Common myeloid progenitor, CD34-positive (primary cell): Measurements from ENCODE around the gene SCAPER.

ENCODE experiments used
- CTCF ChIA-PET: fragments of 350-600 bp; sonication (Branson Sonifier 250); formaldehyde crosslinking; loops from one replicate; lab custom pipeline; 2021; ENCODE audit warnings: antibody characterized with exemption; lab: Charles Lee
- POLR2A ChIA-PET: fragments of 350-600 bp; sonication (Branson Sonifier 250); formaldehyde crosslinking; loops from one replicate; lab custom pipeline; 2021; ENCODE audit warnings: antibody characterized with exemption; lab: Charles Lee
- DNase-seq, 3 donors: peaks; one replicate each; pipeline versions ENCODE4 v3.0.0 to v3.0.0-alpha.2; 2013
- H3K27ac ChIP-seq, 2 experiments: 1 replicate in 1 of 2; 2 replicates in 1 of 2; pipeline ENCODE4 v1.7.0; 2013; ENCODE audit warnings: inconsistent platforms in 2 of 2, low read length in 2 of 2, mild to moderate bottlenecking in 2 of 2, low read depth in 1 of 2, moderate library complexity in 1 of 2; ENCODE audit not compliant: severe bottlenecking in 2 of 2, insufficient read depth in 1 of 2, poor library complexity in 1 of 2
- H3K27me3 ChIP-seq, 5 experiments: replicated peaks in 2 of 5; 1 replicate in 3 of 5; 2 replicates in 2 of 5; pipeline versions ENCODE4 v1.6.1 to v1.7.0; 2013; ENCODE audit warnings: low read length in 4 of 5, mild to moderate bottlenecking in 2 of 5, moderate library complexity in 2 of 5, inconsistent platforms in 1 of 5; ENCODE audit not compliant: insufficient read depth in 5 of 5, control insufficient read depth in 4 of 5
- H3K36me3 ChIP-seq, 4 experiments: 1 replicate in 2 of 4; 2 replicates in 2 of 4; pipeline versions ENCODE4 v1.6.1 to v1.7.0; 2013; ENCODE audit warnings: low read length in 3 of 4, control low read depth in 1 of 4, mild to moderate bottlenecking in 1 of 4; ENCODE audit not compliant: control insufficient read depth in 4 of 4, insufficient read depth in 4 of 4
- H3K4me1 ChIP-seq, 4 experiments: 1 replicate in 3 of 4; 2 replicates in 1 of 4; pipeline versions ENCODE4 v1.6.1 to v1.7.1; 2013; ENCODE audit warnings: low read length in 3 of 4, mild to moderate bottlenecking in 3 of 4, control low read depth in 1 of 4, inconsistent platforms in 1 of 4, moderate library complexity in 1 of 4; ENCODE audit not compliant: control insufficient read depth in 4 of 4, insufficient read depth in 4 of 4; ENCODE audit errors: control extremely low read depth in 1 of 4
- H3K4me3 ChIP-seq, 7 experiments: 1 replicate in 4 of 7; 2 replicates in 3 of 7; pipeline versions ENCODE4 v1.5.1 to v1.7.0; 2013; ENCODE audit warnings: mild to moderate bottlenecking in 7 of 7, low read length in 6 of 7, moderate library complexity in 6 of 7, inconsistent platforms in 2 of 7, low read depth in 2 of 7, control low read depth in 1 of 7; ENCODE audit not compliant: insufficient read depth in 4 of 7, control insufficient read depth in 1 of 7; ENCODE audit errors: extremely low read depth in 1 of 7
- H3K9me3 ChIP-seq, 5 experiments: 1 replicate in 4 of 5; 2 replicates in 1 of 5; pipeline versions ENCODE4 v1.6.1 to v1.7.1; 2013; ENCODE audit warnings: low read length in 4 of 5, mild to moderate bottlenecking in 2 of 5, inconsistent platforms in 1 of 5, low read depth in 1 of 5, moderate library complexity in 1 of 5; ENCODE audit not compliant: control insufficient read depth in 4 of 5, insufficient read depth in 2 of 5; ENCODE audit errors: control extremely low read depth in 1 of 5
- WGBS: methylation state at CpG from one replicate; pipeline ENCODE4 v1.1.5; 2013; ENCODE audit not compliant: insufficient coverage; 5-methylcytosine and 5-hydroxymethylcytosine counted together

Gene SCAPER

GRCh38 chr15:76336254-76337058 lies 568.7 kb downstream of the SCAPER start, which contains the start of gene ISL2:
Gene ISL2, plus strand, starts transcription at chr15:76336773. Its CDS starts 111 bp downstream, at chr15:76336884.
- H3K4me1 ChIP-seq = peaks cover 0 to 60% (median 57%) of the 10 kb centered on the region in 4 experiments
- DNase-seq = peak in 2 of 3 donors; percentile 56 to 61
- POLR2A ChIA-PET = no interaction called here
- H3K27ac ChIP-seq = peak within 1 kb of the TSS in 1 of 2 experiments; percentile 54
- CTCF ChIA-PET = interaction anchor here (0.6 to 9.0 kb wide), 4 partner anchors 9 to 101 kb away, joined by 3 to 55 read pairs (median 16); no protein-coding TSS in a partner anchor
- H3K4me3 ChIP-seq = peak within 1 kb of the TSS in 5 of 7 experiments; percentile 7 to 47 (median 34)
- H3K9me3 ChIP-seq = no peaks in the 10 kb centered on the region
- peaks cover 10 to 89% (median 64%) of the 10 kb centered on the region in 5 experiments for H3K27me3 ChIP-seq
- no peaks in the 10 kb centered on the region for H3K36me3 ChIP-seq
- WGBS = 3% methylated on average over 31 of the region's 40 CpGs

- ChIA-PET POLR2A (no interaction called here), CTCF (interaction anchor here (0.6 to 9.0 kb wide), 4 partner anchors 10 to 100 kb away, joined by 3 to 55 read pairs (median 16); no protein-coding TSS in a partner anchor)
- peak overlapping the region in 4 of 7 experiments; percentile 20 to 47 (median 36) for H3K4me3 ChIP-seq
- DNase-seq = peak in 2 of 3 donors; percentile 69 to 71
- H3K9me3 ChIP-seq = no peaks in the 10 kb centered on the region
- no peaks in the 10 kb centered on the region for H3K36me3 ChIP-seq
- WGBS = 6% methylated on average over 20 of the region's 39 CpGs
- H3K27me3 ChIP-seq = peaks cover 10 to 80% (median 62%) of the 10 kb centered on the region in 5 experiments
- peaks cover 0 to 51% (median 48%) of the 10 kb centered on the region in 4 experiments for H3K4me1 ChIP-seq
- no peak overlapping the region for H3K27ac ChIP-seq
Observed at GRCh38 chr15:76335307-76336253, 569.6 kb downstream of the SCAPER start.

GRCh38 chr15:76334438-76335306 lies 570.5 kb downstream of the SCAPER start:
- 26% methylated on average over 39 of the region's 44 CpGs for WGBS
- Histone ChIP-seq H3K4me3 (peak overlapping the region in 2 of 7 experiments; percentile 17 to 47), H3K4me1 (peaks cover 0 to 42% (median 39%) of the 10 kb centered on the region in 4 experiments), H3K27me3 (peaks cover 10 to 78% (median 58%) of the 10 kb centered on the region in 5 experiments), H3K27ac (no peak overlapping the region), H3K36me3 (no peaks in the 10 kb centered on the region), H3K9me3 (no peaks in the 10 kb centered on the region)
- ChIA-PET POLR2A (no interaction called here), CTCF (interaction anchor here (1.0 to 9.0 kb wide), 7 partner anchors 11 to 147 kb away, joined by 3 to 55 read pairs (median 4); no protein-coding TSS in a partner anchor)
- no peak for DNase-seq

GRCh38 chr15:76333720-76334437 lies 571.3 kb downstream of the SCAPER start:
- peaks cover 0 to 38% (median 35%) of the 10 kb centered on the region in 4 experiments for H3K4me1 ChIP-seq
- CTCF ChIA-PET = interaction anchor here (1.0 to 9.0 kb wide), 8 partner anchors 11 to 534 kb away, joined by 3 to 55 read pairs (median 4); no protein-coding TSS in a partner anchor
- H3K4me3 ChIP-seq = no peak overlapping the region
- H3K27me3 ChIP-seq = peaks cover 9 to 74% (median 52%) of the 10 kb centered on the region in 5 experiments
- H3K36me3 ChIP-seq = no peaks in the 10 kb centered on the region
- POLR2A ChIA-PET = no interaction called here
- no peak overlapping the region for H3K27ac ChIP-seq
- peak in 2 of 3 donors; percentile 28 to 38 for DNase-seq
- H3K9me3 ChIP-seq = no peaks in the 10 kb centered on the region
- 48% methylated on average over 8 of the region's 9 CpGs for WGBS

GRCh38 chr15:76333309-76333708 lies 571.8 kb downstream of the SCAPER start:
- no peak for DNase-seq
- 100% methylated on average over 1 of the region's 1 CpG for WGBS
- Histone ChIP-seq H3K4me1 (peaks cover 0 to 34% (median 32%) of the 10 kb centered on the region in 4 experiments), H3K27ac (no peak overlapping the region), H3K36me3 (no peaks in the 10 kb centered on the region), H3K4me3 (no peak overlapping the region), H3K9me3 (no peaks in the 10 kb centered on the region), H3K27me3 (peaks cover 7 to 69% (median 47%) of the 10 kb centered on the region in 5 experiments)
- CTCF ChIA-PET = interaction anchor here (1.0 to 9.0 kb wide), 8 partner anchors 10 to 534 kb away, joined by 3 to 55 read pairs (median 4); no protein-coding TSS in a partner anchor
- POLR2A ChIA-PET = no interaction called here
